ENCODE results near the gene UNC5A.

UNC5A gene

GRCh38 chr5:176929654-176930053 is 119.3 kb downstream of the UNC5A start:
- FAIRE-seq = no peak
- no peak for DNase-seq (ENCODE audit: insufficient read length, low spot score)

More at GRCh38 chr5:176929654-176930053, 119.3 kb downstream of the UNC5A start:
- no peak for TF ChIP-seq CTCF (IDR thresholded peaks at IDR 0.05; ENCODE audit: insufficient read depth, missing control alignments)

Data from D721Med (cell line).